HG03280 (cell line): Measurements from ENCODE around the gene RASA3.

Source experiments
- ATAC-seq: cut with Tn5 transposase; IDR thresholded peaks from one replicate; pipeline ENCODE4 v1.9.1; 2021; ENCODE audit warnings: mild to moderate bottlenecking, moderate library complexity; ENCODE audit not compliant: unreplicated experiment

RASA3 gene

DNA sequence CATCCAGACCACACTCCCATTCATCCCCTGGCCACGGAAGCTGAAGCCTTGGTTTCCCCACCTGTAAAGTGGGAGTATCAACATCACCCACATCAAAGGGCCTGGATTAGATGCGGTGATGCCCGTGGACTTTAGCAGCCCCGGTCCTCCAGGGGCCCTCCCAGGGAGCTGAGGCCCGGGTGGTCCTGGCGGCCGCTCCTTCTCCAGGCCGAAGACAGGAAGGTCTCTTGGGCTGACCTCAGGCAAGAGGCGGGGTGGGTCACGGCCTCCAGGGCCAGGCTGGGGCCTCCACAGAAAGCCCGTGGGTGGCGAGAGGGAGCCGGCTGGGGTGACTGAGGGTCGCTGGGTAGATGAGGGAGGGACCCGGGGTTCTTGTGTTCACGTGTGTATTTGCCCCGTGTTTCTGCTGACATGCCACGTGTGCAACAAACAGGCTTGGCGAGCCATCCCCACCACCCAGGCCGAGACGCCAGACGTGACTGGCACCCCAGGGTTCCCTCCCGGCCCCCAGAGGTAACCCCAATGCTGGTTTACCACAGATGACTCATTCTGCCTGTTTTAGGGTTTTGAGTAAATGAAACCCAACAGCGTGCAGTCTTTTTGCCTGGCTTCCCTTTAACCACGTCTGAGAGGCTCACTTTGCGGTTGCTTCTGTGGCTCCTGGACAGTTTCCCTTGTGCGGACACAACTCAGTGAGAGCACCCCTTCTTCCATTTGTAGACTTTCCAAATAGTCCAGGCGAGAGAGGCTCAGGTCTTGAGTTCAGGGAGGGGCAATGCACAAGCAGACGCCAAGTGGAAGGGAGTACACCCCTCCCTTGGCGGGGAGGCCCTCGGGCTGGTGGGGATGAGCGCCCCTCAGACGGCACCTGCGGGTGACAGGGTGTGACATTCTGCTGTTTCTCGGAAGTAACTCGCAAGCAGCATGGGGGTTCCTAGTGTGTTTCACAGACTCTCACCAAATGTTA, 201.5 kb downstream of the RASA3 start:
- ATAC-seq: peak; percentile 52

DNA sequence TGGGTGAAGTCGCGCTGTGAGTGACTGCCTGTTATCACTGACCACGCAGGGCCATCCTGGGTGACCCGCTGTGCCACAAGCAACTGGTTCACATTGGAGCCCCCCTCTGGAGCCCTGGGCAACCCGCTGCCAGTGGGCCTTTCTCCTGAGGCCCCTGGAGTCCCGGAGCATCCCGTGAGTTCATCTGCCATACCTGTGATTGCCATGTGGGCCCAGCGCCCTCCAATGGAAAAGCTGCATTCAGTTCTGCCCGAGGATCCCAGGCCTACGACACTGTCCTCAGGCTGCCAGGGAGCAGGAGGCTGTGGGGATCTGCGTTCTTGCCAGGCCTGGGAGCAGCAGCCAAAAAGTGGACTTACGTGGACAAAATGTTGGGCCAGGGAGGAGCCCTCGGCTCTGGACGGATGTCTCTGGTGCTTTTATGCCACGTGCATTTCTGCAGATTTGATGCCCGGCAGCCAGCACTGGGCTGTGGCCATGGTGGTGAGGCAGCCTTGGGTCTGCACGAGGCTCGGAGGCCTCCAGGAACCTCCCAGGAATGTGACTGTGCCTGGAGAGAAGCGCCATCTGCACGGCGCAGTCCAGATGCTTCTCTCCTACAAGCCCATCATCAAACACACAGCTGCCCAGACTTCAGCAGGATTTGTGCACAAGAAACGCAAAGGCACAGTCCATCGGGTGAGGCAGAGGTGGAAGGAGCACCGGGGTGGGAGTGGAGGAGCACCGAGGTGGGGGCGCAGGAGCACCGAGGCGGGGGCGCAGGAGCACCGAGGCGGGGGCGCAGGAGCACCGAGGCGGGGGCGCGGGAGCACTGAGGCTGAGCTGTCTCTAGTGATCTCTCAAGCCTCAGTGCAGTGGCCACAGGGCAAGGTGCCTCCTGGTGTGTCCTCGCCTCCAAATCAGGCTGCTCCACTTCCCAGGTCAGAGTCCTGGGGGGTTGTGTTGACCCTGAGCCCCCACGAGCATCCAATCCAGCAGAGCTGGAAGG, 202.5 kb downstream of the RASA3 start:
- no peak for ATAC-seq

GRCh38 chr13:113928685-113929627, 203.5 kb downstream of the RASA3 start:
- ATAC-seq: no peak
